KMS-11 (cell line): ENCODE measurements around the gene SGMS2.

Source experiments
- H2AFZ ChIP-seq: fragments of 200-600 bp; sonication (generic); 2 replicates; pipeline ENCODE4 v1.6.1; 2016; ENCODE audit warnings: antibody characterized with exemption, mixed run types, low read depth
- H3K27ac ChIP-seq: fragments of 200-600 bp; sonication (generic); 2 replicates; pipeline ENCODE4 v1.6.1; 2016; ENCODE audit warnings: mild to moderate bottlenecking, mixed run types
- H3K27me3 ChIP-seq: fragments of 200-600 bp; sonication (generic); 2 replicates; pipeline ENCODE4 v1.6.1; 2017; ENCODE audit warnings: mild to moderate bottlenecking, low read depth, mixed run types, moderate library complexity; ENCODE audit not compliant: insufficient read depth
- H3K36me3 ChIP-seq: fragments of 200-600 bp; sonication (generic); 2 replicates; pipeline ENCODE4 v1.6.1; 2017; ENCODE audit warnings: mild to moderate bottlenecking, mixed run types; ENCODE audit not compliant: insufficient read depth
- H3K4me1 ChIP-seq: fragments of 200-600 bp; sonication (generic); 2 replicates; pipeline ENCODE4 v1.6.1; 2016; ENCODE audit warnings: mild to moderate bottlenecking, low read depth, mixed run types; ENCODE audit not compliant: poor library complexity, severe bottlenecking
- H3K4me2 ChIP-seq: fragments of 200-600 bp; sonication (generic); 2 replicates; pipeline ENCODE4 v1.7.0; 2016; ENCODE audit warnings: mild to moderate bottlenecking, mixed run types
- H3K4me3 ChIP-seq: fragments of 200-600 bp; sonication (generic); IDR thresholded peaks from 2 replicates; pipeline ENCODE4 v1.6.1; 2017; ENCODE audit warnings: low read depth, low read length, mixed read lengths; ENCODE audit not compliant: insufficient read depth
- H3K79me2 ChIP-seq: fragments of 200-600 bp; sonication (generic); 2 replicates; pipeline ENCODE4 v1.6.1; 2016; ENCODE audit warnings: low read depth, mixed run types; ENCODE audit not compliant: insufficient read depth
- H3K9ac ChIP-seq: fragments of 200-600 bp; sonication (generic); 2 replicates; pipeline ENCODE4 v1.6.1; 2016; ENCODE audit warnings: mild to moderate bottlenecking, mixed run types
- H4K20me1 ChIP-seq: fragments of 200-600 bp; sonication (generic); 2 replicates; pipeline ENCODE4 v1.6.1; 2016; ENCODE audit warnings: mild to moderate bottlenecking, mixed run types; ENCODE audit not compliant: insufficient read depth
- TF ChIP-seq, protein P1 (sequence below): fragments of 200-600 bp; sonication (generic); conservative IDR thresholded peaks from 2 replicates; pipeline ENCODE4 v1.6.1; 2017; ENCODE audit warnings: low read depth, mild to moderate bottlenecking, antibody characterized with exemption, low read length, moderate library complexity, mixed read lengths

SGMS2 gene

DNA sequence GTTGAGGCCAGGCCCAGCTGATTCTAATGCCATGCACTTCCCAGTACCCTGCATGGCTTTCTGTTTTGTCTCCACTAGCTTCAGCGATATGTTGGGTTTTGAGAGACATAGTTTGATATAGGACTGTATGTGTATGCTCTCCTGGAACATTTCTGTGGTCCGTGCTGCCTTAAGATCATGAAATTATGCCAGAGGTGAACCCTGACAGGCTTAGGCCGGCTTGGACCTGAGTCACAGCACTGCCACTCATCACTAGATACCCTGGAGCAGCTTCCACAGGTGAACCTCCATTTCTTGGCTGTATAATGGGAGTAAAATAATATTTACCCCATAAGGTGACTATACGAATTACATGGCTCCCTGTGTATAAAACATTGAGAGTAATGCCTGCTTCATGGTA, 6.4 kb downstream of the SGMS2 start:
- Histone ChIP-seq H3K27ac (no peak overlapping the region), H3K4me3 (no peak overlapping the region), H3K36me3 (no peaks in the 10 kb centered on the region), H2AFZ (no peak overlapping the region), H3K27me3 (no peaks in the 10 kb centered on the region), H4K20me1 (no peaks in the 10 kb centered on the region), H3K9ac (no peak overlapping the region), H3K4me1 (no peaks in the 10 kb centered on the region), H3K79me2 (no peaks in the 10 kb centered on the region), H3K4me2 (no peak overlapping the region)
- TF ChIP-seq, protein P1, sequence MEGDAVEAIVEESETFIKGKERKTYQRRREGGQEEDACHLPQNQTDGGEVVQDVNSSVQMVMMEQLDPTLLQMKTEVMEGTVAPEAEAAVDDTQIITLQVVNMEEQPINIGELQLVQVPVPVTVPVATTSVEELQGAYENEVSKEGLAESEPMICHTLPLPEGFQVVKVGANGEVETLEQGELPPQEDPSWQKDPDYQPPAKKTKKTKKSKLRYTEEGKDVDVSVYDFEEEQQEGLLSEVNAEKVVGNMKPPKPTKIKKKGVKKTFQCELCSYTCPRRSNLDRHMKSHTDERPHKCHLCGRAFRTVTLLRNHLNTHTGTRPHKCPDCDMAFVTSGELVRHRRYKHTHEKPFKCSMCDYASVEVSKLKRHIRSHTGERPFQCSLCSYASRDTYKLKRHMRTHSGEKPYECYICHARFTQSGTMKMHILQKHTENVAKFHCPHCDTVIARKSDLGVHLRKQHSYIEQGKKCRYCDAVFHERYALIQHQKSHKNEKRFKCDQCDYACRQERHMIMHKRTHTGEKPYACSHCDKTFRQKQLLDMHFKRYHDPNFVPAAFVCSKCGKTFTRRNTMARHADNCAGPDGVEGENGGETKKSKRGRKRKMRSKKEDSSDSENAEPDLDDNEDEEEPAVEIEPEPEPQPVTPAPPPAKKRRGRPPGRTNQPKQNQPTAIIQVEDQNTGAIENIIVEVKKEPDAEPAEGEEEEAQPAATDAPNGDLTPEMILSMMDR = no peak

DNA sequence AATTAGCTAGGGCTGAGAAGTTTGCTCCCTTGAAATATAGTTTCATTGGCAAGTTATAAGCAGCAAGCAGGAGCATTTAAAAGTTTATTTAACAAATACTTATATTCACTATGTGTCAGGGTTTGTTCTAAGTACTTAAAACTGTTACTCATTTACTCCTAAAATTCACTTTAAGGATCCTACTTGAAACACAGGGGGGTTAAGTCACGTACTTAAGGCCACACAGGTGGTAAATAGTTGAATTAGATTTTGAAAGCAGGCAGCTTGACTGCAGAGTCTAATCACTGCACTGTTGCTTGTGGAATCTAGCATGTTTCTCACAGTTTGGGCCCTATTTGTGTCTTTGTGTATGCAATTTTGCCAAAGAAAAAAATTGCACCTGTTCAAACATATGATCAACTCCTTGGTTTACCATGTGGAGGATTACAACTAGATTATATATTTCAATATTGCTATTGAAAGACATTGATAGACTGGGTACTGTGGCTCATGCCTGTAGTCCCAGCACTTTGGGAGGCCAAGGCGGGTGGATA, 7.6 kb downstream of the SGMS2 start:
- TF ChIP-seq, protein P1 = no peak
- Histone ChIP-seq H3K27ac (no peak overlapping the region), H3K4me1 (no peaks in the 10 kb centered on the region), H3K36me3 (no peaks in the 10 kb centered on the region), H4K20me1 (no peaks in the 10 kb centered on the region), H3K9ac (no peak overlapping the region), H3K79me2 (no peaks in the 10 kb centered on the region), H3K4me3 (no peak overlapping the region), H3K27me3 (no peaks in the 10 kb centered on the region), H2AFZ (no peak overlapping the region), H3K4me2 (no peak overlapping the region)

DNA sequence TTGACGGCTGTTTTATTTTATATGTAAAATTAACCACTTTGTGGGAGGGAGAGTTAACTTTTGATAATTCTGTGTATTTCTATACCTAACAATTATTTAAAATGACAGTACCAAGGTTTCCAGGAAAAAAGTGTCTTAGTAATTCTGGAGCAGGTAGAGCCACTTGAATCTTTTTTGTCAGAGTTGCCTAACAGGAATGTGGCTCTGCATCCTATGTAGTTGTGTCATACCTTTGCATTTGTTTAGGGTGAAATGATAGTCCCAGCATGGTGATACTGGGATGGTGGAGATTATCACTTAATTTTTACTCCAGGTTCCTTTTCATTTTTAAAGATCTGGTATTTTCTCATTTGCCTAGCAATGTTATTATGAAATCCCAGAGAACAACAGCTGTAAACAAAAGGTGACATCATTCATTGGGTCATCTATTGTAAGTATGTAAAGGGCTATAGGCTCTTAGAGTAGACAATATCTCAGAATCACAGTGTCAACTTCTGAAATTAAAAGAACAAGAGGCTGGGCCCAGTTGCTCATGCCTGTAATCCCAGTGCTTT, 9.6 kb downstream of the SGMS2 start:
- no peaks in the 10 kb centered on the region for H3K79me2 ChIP-seq
- no peaks in the 10 kb centered on the region for H3K36me3 ChIP-seq
- no peaks in the 10 kb centered on the region for H3K27me3 ChIP-seq
- H4K20me1 ChIP-seq = no peaks in the 10 kb centered on the region
- no peak overlapping the region for H3K4me3 ChIP-seq
- TF ChIP-seq, protein P1 = no peak
- peaks cover 11% of the 10 kb centered on the region for H3K4me1 ChIP-seq
- H2AFZ ChIP-seq = no peak overlapping the region
- no peak overlapping the region for H3K27ac ChIP-seq
- no peak overlapping the region for H3K4me2 ChIP-seq
- no peak overlapping the region for H3K9ac ChIP-seq

DNA sequence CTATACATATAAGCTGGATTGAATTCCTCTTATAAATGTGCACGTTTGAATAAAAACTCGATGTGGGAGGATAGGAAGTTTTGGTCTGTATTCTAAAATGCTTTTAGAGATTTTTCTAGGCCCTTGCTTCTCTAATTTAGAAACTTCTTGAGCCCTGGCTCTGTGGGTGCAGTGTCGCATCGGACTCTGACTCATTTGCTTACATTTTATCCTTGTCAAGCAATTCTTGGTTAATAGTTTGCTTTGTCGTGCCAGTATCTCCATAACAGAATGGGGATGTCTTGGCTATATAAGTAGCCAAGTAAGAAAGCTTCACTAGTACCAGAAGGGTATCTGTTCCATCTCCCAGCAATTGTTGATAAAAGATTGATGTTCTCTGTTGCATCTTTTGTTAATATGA, 10.7 kb downstream of the SGMS2 start:
- Histone ChIP-seq H2AFZ (no peak overlapping the region), H3K27me3 (no peaks in the 10 kb centered on the region), H4K20me1 (no peaks in the 10 kb centered on the region), H3K4me2 (no peak overlapping the region), H3K27ac (no peak overlapping the region), H3K9ac (no peak overlapping the region), H3K4me3 (no peak overlapping the region), H3K4me1 (peaks cover 12% of the 10 kb centered on the region), H3K79me2 (no peaks in the 10 kb centered on the region), H3K36me3 (no peaks in the 10 kb centered on the region)
- TF ChIP-seq, protein P1 = no peak
